Hepatocyte (in vitro differentiated cells): ENCODE results near the gene CBLB. TPM values are rescaled to one million over a fixed set of nuclear protein-coding genes. Genes with fewer than 3 reads are reported as not detected.

ENCODE experiments used
- DNase-seq: peaks from one replicate; pipeline ENCODE4 v3.0.0-alpha.2; 2016; ENCODE audit warnings: low spot score
- H2AFZ ChIP-seq: fragments of 200-600 bp; sonication (generic); 2 replicates; pipeline ENCODE4 v1.6.0; 2016; ENCODE audit warnings: antibody characterized with exemption, mild to moderate bottlenecking
- H3K27ac ChIP-seq: fragments of 200-600 bp; sonication (generic); 2 replicates; pipeline ENCODE4 v1.5.1; 2016; ENCODE audit warnings: mild to moderate bottlenecking
- H3K27me3 ChIP-seq: fragments of 200-600 bp; sonication (generic); 2 replicates; pipeline ENCODE4 v1.6.1; 2016
- H3K36me3 ChIP-seq: fragments of 200-600 bp; sonication (generic); replicated peaks from 2 replicates; pipeline ENCODE4 v1.5.1; 2016; ENCODE audit warnings: low read depth; ENCODE audit not compliant: insufficient read depth
- H3K4me1 ChIP-seq: fragments of 200-600 bp; sonication (generic); 2 replicates; pipeline ENCODE4 v1.5.1; 2016; ENCODE audit warnings: mild to moderate bottlenecking, moderate library complexity; ENCODE audit not compliant: insufficient read depth
- H3K4me2 ChIP-seq: fragments of 200-600 bp; sonication (generic); 2 replicates; pipeline ENCODE4 v1.6.0; 2016
- H3K4me3 ChIP-seq: fragments of 200-600 bp; sonication (generic); 2 replicates; pipeline ENCODE4 v1.5.1; 2016; ENCODE audit warnings: mild to moderate bottlenecking
- H3K79me2 ChIP-seq: fragments of 200-600 bp; sonication (generic); 2 replicates; pipeline ENCODE4 v1.6.0; 2017; ENCODE audit warnings: mild to moderate bottlenecking
- H3K9me2 ChIP-seq: fragments of 200-600 bp; sonication (generic); replicated peaks from 2 replicates; pipeline ENCODE4 v1.6.0; 2017; ENCODE audit warnings: mild to moderate bottlenecking; ENCODE audit not compliant: insufficient read depth
- H3K9me3 ChIP-seq: fragments of 200-600 bp; sonication (generic); 2 replicates; pipeline ENCODE4 v1.5.1; 2016; ENCODE audit warnings: low read depth, mild to moderate bottlenecking
- H4K20me1 ChIP-seq: fragments of 200-600 bp; sonication (generic); 2 replicates; pipeline ENCODE4 v1.6.0; 2016; ENCODE audit warnings: mild to moderate bottlenecking; ENCODE audit not compliant: insufficient read depth, poor library complexity, severe bottlenecking
- EZH2 ChIP-seq: fragments of 200-600 bp; sonication (generic); IDR thresholded peaks from 2 replicates; pipeline ENCODE4 v1.6.1; 2016; ENCODE audit warnings: antibody characterized with exemption, mild to moderate bottlenecking, borderline replicate concordance
- EZH2phosphoT487 ChIP-seq: fragments of 200-600 bp; sonication (generic); IDR thresholded peaks from one replicate; pipeline ENCODE4 v1.6.1; 2018; ENCODE audit warnings: antibody characterized with exemption, mild to moderate bottlenecking, low read depth, moderate library complexity; ENCODE audit not compliant: unreplicated experiment, severe bottlenecking
- WGBS: methylation state at CpG from one replicate; pipeline ENCODE4 v1.1.6; 2016; ENCODE audit warnings: low lambda C conversion rate; ENCODE audit errors: missing lambda C conversion rate; 5-methylcytosine and 5-hydroxymethylcytosine counted together
- polyA plus RNA-seq: library from polyadenylated mRNA; unstranded; fragments of >200 nt; fragmentation: Nextera tagmentation; extraction: Ambion mirVana; gene quantifications from 2 replicates; pipeline ENCODE4 v1.2.1, GENCODE V29; 2016
- total RNA-seq: library from RNA; depleted of rRNA; stranded (reverse); fragments of >200 nt; gene quantifications from 2 replicates; pipeline ENCODE4 v1.2.3, GENCODE V29; 2014
- TF ChIP-seq, protein P1 (sequence below): fragments of 200-600 bp; sonication (generic); IDR thresholded peaks from 2 replicates; pipeline ENCODE4 v1.5.1; 2016; ENCODE audit warnings: antibody characterized with exemption, mild to moderate bottlenecking; ENCODE audit not compliant: poor library complexity

The CBLB gene
- total and polyA plus RNA-seq, 2 experiments from 2014 or later: 22.6 to 56.0 TPM

GRCh38 chr3:105837947-105838346 is 30.9 kb downstream of the CBLB start:
- Histone ChIP-seq H3K27me3 (no peaks in the 10 kb centered on the region), H3K4me2 (no peak overlapping the region), H3K27ac (no peak overlapping the region), H3K79me2 (peaks cover 21% of the 10 kb centered on the region), H3K36me3 (no peaks in the 10 kb centered on the region), H2AFZ (no peak overlapping the region), H3K9me2 (no peaks in the 10 kb centered on the region), H4K20me1 (peaks cover 3% of the 10 kb centered on the region), H3K9me3 (no peaks in the 10 kb centered on the region), H3K4me1 (peaks cover 7% of the 10 kb centered on the region), H3K4me3 (no peak overlapping the region)
- 86% methylated on average over 2 of the region's 2 CpGs for WGBS
- no peak for DNase-seq
- TF ChIP-seq EZH2: no peak
- TF ChIP-seq, protein P1, sequence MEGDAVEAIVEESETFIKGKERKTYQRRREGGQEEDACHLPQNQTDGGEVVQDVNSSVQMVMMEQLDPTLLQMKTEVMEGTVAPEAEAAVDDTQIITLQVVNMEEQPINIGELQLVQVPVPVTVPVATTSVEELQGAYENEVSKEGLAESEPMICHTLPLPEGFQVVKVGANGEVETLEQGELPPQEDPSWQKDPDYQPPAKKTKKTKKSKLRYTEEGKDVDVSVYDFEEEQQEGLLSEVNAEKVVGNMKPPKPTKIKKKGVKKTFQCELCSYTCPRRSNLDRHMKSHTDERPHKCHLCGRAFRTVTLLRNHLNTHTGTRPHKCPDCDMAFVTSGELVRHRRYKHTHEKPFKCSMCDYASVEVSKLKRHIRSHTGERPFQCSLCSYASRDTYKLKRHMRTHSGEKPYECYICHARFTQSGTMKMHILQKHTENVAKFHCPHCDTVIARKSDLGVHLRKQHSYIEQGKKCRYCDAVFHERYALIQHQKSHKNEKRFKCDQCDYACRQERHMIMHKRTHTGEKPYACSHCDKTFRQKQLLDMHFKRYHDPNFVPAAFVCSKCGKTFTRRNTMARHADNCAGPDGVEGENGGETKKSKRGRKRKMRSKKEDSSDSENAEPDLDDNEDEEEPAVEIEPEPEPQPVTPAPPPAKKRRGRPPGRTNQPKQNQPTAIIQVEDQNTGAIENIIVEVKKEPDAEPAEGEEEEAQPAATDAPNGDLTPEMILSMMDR: no peak
- TF ChIP-seq EZH2phosphoT487: no peak

DNA sequence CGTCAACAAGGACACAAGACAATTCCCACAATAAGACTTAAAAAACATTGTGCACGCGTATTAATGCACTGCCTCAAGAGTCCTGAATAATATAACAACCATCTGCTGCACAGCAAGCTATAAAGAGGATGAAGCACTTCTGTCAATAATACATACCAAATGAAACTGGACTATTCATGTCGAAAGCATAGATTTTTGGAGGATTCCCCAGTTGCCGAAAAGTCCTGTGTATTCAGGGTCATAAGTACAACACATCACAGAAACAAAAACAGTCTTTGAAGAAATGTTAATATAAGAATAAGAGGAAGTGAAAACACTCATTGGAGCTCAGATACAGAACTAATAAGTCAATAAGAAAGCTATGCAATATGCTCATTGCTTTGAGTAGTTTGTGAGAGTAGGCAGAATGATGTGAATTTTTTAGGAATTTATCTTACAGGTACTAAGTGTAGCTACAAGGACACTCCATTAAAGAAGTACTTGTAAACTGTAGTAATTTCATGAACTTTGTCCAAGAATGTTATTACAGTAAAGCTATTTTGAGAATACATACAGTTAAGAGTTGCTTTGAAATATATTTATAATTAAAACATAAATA is 31.6 kb downstream of the CBLB start:
- Histone ChIP-seq H3K79me2 (peaks cover 19% of the 10 kb centered on the region), H2AFZ (no peak overlapping the region), H3K9me2 (no peaks in the 10 kb centered on the region), H3K27me3 (no peaks in the 10 kb centered on the region), H3K4me3 (no peak overlapping the region), H3K4me2 (no peak overlapping the region), H3K27ac (no peak overlapping the region), H3K36me3 (no peaks in the 10 kb centered on the region), H3K4me1 (peaks cover 7% of the 10 kb centered on the region), H3K9me3 (no peaks in the 10 kb centered on the region), H4K20me1 (peaks cover 3% of the 10 kb centered on the region)
- WGBS: 92% methylated on average over 5 of the region's 5 CpGs
- TF ChIP-seq EZH2phosphoT487: no peak
- TF ChIP-seq, protein P1: no peak
- no peak for DNase-seq

- Histone ChIP-seq H3K4me3 (no peak overlapping the region), H3K4me1 (peaks cover 7% of the 10 kb centered on the region), H3K9me3 (no peaks in the 10 kb centered on the region), H3K9me2 (no peaks in the 10 kb centered on the region), H3K27ac (no peak overlapping the region), H3K27me3 (no peaks in the 10 kb centered on the region), H3K36me3 (no peaks in the 10 kb centered on the region), H4K20me1 (peaks cover 3% of the 10 kb centered on the region), H2AFZ (no peak overlapping the region), H3K79me2 (peaks cover 21% of the 10 kb centered on the region), H3K4me2 (no peak overlapping the region)
- TF ChIP-seq EZH2 (no peak), EZH2phosphoT487 (no peak)
- TF ChIP-seq, protein P1: no peak
- no peak for DNase-seq
- 80% methylated on average over 5 of the region's 5 CpGs for WGBS
These were observed 32.3 kb downstream of the CBLB start for GRCh38 chr3:105836533-105836932.

- peaks cover 28% of the 10 kb centered on the region for H3K79me2 ChIP-seq
- no peaks in the 10 kb centered on the region for H3K9me2 ChIP-seq
- H3K4me2 ChIP-seq: no peak overlapping the region
- TF ChIP-seq, protein P1: no peak
- TF ChIP-seq EZH2phosphoT487: no peak
- no peak for TF ChIP-seq EZH2
- peaks cover 7% of the 10 kb centered on the region for H3K4me1 ChIP-seq
- no peaks in the 10 kb centered on the region for H3K27me3 ChIP-seq
- DNase-seq: no peak
- no peaks in the 10 kb centered on the region for H3K9me3 ChIP-seq
- no peak overlapping the region for H3K27ac ChIP-seq
- H4K20me1 ChIP-seq: peaks cover 3% of the 10 kb centered on the region
- no peaks in the 10 kb centered on the region for H3K36me3 ChIP-seq
- no peak overlapping the region for H2AFZ ChIP-seq
- H3K4me3 ChIP-seq: no peak overlapping the region
These were observed 33.2 kb downstream of the CBLB start for GRCh38 chr3:105835606-105836005.
